Neuronal stem cell (in vitro differentiated cells): ENCODE measurements around the gene PLEKHM3.

ENCODE experiments used
- DNase-seq: peaks from one replicate; pipeline ENCODE4 v3.0.0-alpha.2; 2013; ENCODE audit warnings: low spot score
- H2AFZ ChIP-seq: one replicate; pipeline ENCODE4 v1.6.1; 2013; ENCODE audit warnings: mild to moderate bottlenecking, low read length, inconsistent platforms
- H2AK5ac ChIP-seq: 2 replicates; pipeline ENCODE4 v1.6.1; 2013; ENCODE audit warnings: low read depth, mild to moderate bottlenecking, inconsistent platforms, low read length, moderate library complexity, mixed read lengths
- H2BK120ac ChIP-seq: 2 replicates; pipeline ENCODE4 v1.6.1; 2013; ENCODE audit warnings: low read depth, mild to moderate bottlenecking, inconsistent platforms, low read length, moderate library complexity, mixed read lengths
- H2BK12ac ChIP-seq: one replicate; pipeline ENCODE4 v1.6.1; 2013; ENCODE audit warnings: low read length, inconsistent platforms
- H2BK15ac ChIP-seq: 2 replicates; pipeline ENCODE4 v1.6.1; 2013; ENCODE audit warnings: mild to moderate bottlenecking, low read length, inconsistent platforms, mixed read lengths
- H2BK5ac ChIP-seq: one replicate; pipeline ENCODE4 v1.6.1; 2013; ENCODE audit warnings: inconsistent platforms, mild to moderate bottlenecking, low read length, moderate library complexity
- H3K14ac ChIP-seq: one replicate; pipeline ENCODE4 v1.6.1; 2013; ENCODE audit warnings: low read length, inconsistent platforms
- H3K18ac ChIP-seq: 2 replicates; pipeline ENCODE4 v1.6.1; 2013; ENCODE audit warnings: low read length, inconsistent platforms
- H3K23ac ChIP-seq: 2 replicates; pipeline ENCODE4 v1.6.1; 2013; ENCODE audit warnings: low read depth, mild to moderate bottlenecking, mixed read lengths, low read length, inconsistent platforms; ENCODE audit not compliant: poor library complexity
- H3K27ac ChIP-seq: replicated peaks from 3 replicates; pipeline ENCODE4 v1.5.1; 2013; ENCODE audit warnings: low read length, inconsistent platforms
- H3K27me3 ChIP-seq, 3 experiments: 2 replicates each; pipeline ENCODE4 v1.6.1; 2013; ENCODE audit warnings: low read length in 3 of 3, mild to moderate bottlenecking in 2 of 3, inconsistent platforms in 1 of 3, low read depth in 1 of 3, mixed read lengths in 1 of 3, moderate library complexity in 1 of 3; ENCODE audit not compliant: control insufficient read depth in 3 of 3, insufficient read depth in 3 of 3
- H3K36me3 ChIP-seq, 2 donors: replicated peaks in 1 of 2; 2 replicates each; pipeline ENCODE4 v1.6.1; 2013; ENCODE audit warnings: low read length in 2 of 2; ENCODE audit not compliant: control insufficient read depth in 2 of 2, insufficient read depth in 2 of 2
- H3K4ac ChIP-seq: 2 replicates; pipeline ENCODE4 v1.6.1; 2013; ENCODE audit warnings: inconsistent platforms, mild to moderate bottlenecking, low read length, moderate library complexity
- H3K4me1 ChIP-seq, 2 donors: 1 replicate in 1 of 2; 2 replicates in 1 of 2; pipeline ENCODE4 v1.6.1; 2013; ENCODE audit warnings: low read length in 2 of 2, low read depth in 1 of 2; ENCODE audit not compliant: control insufficient read depth in 2 of 2, insufficient read depth in 1 of 2
- H3K4me2 ChIP-seq: one replicate; pipeline ENCODE4 v1.6.1; 2013; ENCODE audit warnings: mild to moderate bottlenecking, low read length, inconsistent platforms; ENCODE audit not compliant: insufficient read depth, poor library complexity, severe bottlenecking
- H3K4me3 ChIP-seq, 2 donors: 2 replicates each; pipeline ENCODE4 v1.5.1; 2013; ENCODE audit warnings: low read length in 2 of 2, mild to moderate bottlenecking in 2 of 2, inconsistent platforms in 1 of 2, moderate library complexity in 1 of 2
- H3K79me1 ChIP-seq: one replicate; pipeline ENCODE4 v1.6.1; 2013; ENCODE audit warnings: low read depth, mild to moderate bottlenecking, inconsistent platforms, low read length, moderate library complexity
- H3K9ac ChIP-seq: one replicate; pipeline ENCODE4 v1.6.1; 2013; ENCODE audit warnings: mild to moderate bottlenecking, low read depth, low read length, inconsistent platforms; ENCODE audit not compliant: poor library complexity
- H3K9me3 ChIP-seq, 2 donors: replicated peaks in 1 of 2; 2 replicates each; pipeline versions ENCODE3 to v1.6.1; 2013; ENCODE audit warnings: low read length in 2 of 2, mild to moderate bottlenecking in 2 of 2, inconsistent platforms in 1 of 2, low read depth in 1 of 2, mixed read lengths in 1 of 2, moderate library complexity in 1 of 2; ENCODE audit not compliant: control insufficient read depth in 2 of 2, insufficient read depth in 1 of 2
- H4K8ac ChIP-seq: one replicate; pipeline ENCODE4 v1.6.1; 2013; ENCODE audit warnings: low read depth, mild to moderate bottlenecking, inconsistent platforms, low read length, moderate library complexity
- H4K91ac ChIP-seq: one replicate; pipeline ENCODE4 v1.6.1; 2013; ENCODE audit warnings: low read length, low read depth, mild to moderate bottlenecking, inconsistent platforms; ENCODE audit not compliant: poor library complexity
- WGBS, 2 donors: extraction: QIAGEN DNeasy Blood & Tissue Kit; methylation state at CpG; one replicate each; pipeline ENCODE4 v1.1.7; 2013; ENCODE audit warnings: missing lambda C conversion rate in 2 of 2, mixed read lengths in 1 of 2; ENCODE audit not compliant: insufficient read length in 2 of 2, insufficient replicate concordance in 1 of 2; ENCODE audit errors: extremely low coverage in 2 of 2; 5-methylcytosine and 5-hydroxymethylcytosine counted together

Gene PLEKHM3

GRCh38 chr2:208036357-208036756 is 11.0 kb upstream of the PLEKHM3 start:
- H2BK5ac ChIP-seq = no peak overlapping the region
- no CpG with 5 or more reads among the region's 4 CpGs for WGBS, 2 donors
- H2AK5ac ChIP-seq = peak overlapping the region; percentile 47
- no peak overlapping the region for H4K91ac ChIP-seq
- no peak overlapping the region for H2BK15ac ChIP-seq
- H3K9me3 ChIP-seq = no peaks in the 10 kb centered on the region
- no peak overlapping the region for H2BK120ac ChIP-seq
- peak overlapping the region; percentile 49 for H3K18ac ChIP-seq
- peak overlapping the region; percentile 26 for H2AFZ ChIP-seq
- peaks cover 0 to 12% (median 0%) of the 10 kb centered on the region in 3 experiments for H3K27me3 ChIP-seq
- H4K8ac ChIP-seq = no peak overlapping the region
- H3K36me3 ChIP-seq = no peaks in the 10 kb centered on the region
- H3K27ac ChIP-seq = no peak overlapping the region
- H2BK12ac ChIP-seq = no peak overlapping the region
- H3K4me1 ChIP-seq = peaks cover 0 to 7% of the 10 kb centered on the region in 2 donors
- no peak overlapping the region for H3K4me3 ChIP-seq
- no peak overlapping the region for H3K9ac ChIP-seq
- no peaks in the 10 kb centered on the region for H3K79me1 ChIP-seq
- DNase-seq = no peak
- no peak overlapping the region for H3K4me2 ChIP-seq
- H3K14ac ChIP-seq = no peak overlapping the region
- no peak overlapping the region for H3K23ac ChIP-seq
- H3K4ac ChIP-seq = no peak overlapping the region

GRCh38 chr2:208034503-208035140 is 9.3 kb upstream of the PLEKHM3 start:
- DNase-seq = no peak
- no peak overlapping the region for H2BK12ac ChIP-seq

GRCh38 chr2:208033701-208034502 is 8.6 kb upstream of the PLEKHM3 start:
- Histone ChIP-seq H4K91ac (no peak overlapping the region), H2BK5ac (no peak overlapping the region), H2BK120ac (no peak overlapping the region), H3K4me1 (no peaks in the 10 kb centered on the region), H2BK12ac (no peak overlapping the region), H3K18ac (no peak overlapping the region), H3K4ac (no peak overlapping the region), H3K4me2 (no peak overlapping the region), H3K23ac (no peak overlapping the region), H2BK15ac (no peak overlapping the region), H2AFZ (no peak overlapping the region), H3K9ac (no peak overlapping the region), H3K27me3 (peaks cover 0 to 31% (median 0%) of the 10 kb centered on the region in 3 experiments), H3K27ac (no peak overlapping the region), H2AK5ac (no peak overlapping the region), H3K79me1 (no peaks in the 10 kb centered on the region), H3K9me3 (no peaks in the 10 kb centered on the region), H4K8ac (no peak overlapping the region), H3K14ac (no peak overlapping the region), H3K36me3 (no peaks in the 10 kb centered on the region), H3K4me3 (no peak overlapping the region)
- no peak for DNase-seq
- no CpG with 5 or more reads among the region's 4 CpGs for WGBS, 2 donors

More at GRCh38 chr2:208034503-208035140, 9.3 kb upstream of the PLEKHM3 start:
- no peak overlapping the region for H3K4ac ChIP-seq
- peaks cover 0 to 27% (median 0%) of the 10 kb centered on the region in 3 experiments for H3K27me3 ChIP-seq
- H3K9ac ChIP-seq = no peak overlapping the region
- no peaks in the 10 kb centered on the region for H3K9me3 ChIP-seq
- no peak overlapping the region for H2BK120ac ChIP-seq
- no peak overlapping the region for H3K23ac ChIP-seq
- H2BK15ac ChIP-seq = no peak overlapping the region
- no peaks in the 10 kb centered on the region for H3K79me1 ChIP-seq
- H3K4me2 ChIP-seq = no peak overlapping the region
- WGBS, 2 donors = no CpG with 5 or more reads among the region's 4 CpGs
- no peak overlapping the region for H3K4me3 ChIP-seq
- no peaks in the 10 kb centered on the region for H3K36me3 ChIP-seq
- no peak overlapping the region for H3K27ac ChIP-seq
- H3K4me1 ChIP-seq = peaks cover 0 to 3% of the 10 kb centered on the region in 2 donors
- no peak overlapping the region for H3K14ac ChIP-seq
- no peak overlapping the region for H2BK5ac ChIP-seq
- H2AK5ac ChIP-seq = no peak overlapping the region
- no peak overlapping the region for H3K18ac ChIP-seq
- H4K8ac ChIP-seq = no peak overlapping the region
- no peak overlapping the region for H4K91ac ChIP-seq
- H2AFZ ChIP-seq = no peak overlapping the region

DNA sequence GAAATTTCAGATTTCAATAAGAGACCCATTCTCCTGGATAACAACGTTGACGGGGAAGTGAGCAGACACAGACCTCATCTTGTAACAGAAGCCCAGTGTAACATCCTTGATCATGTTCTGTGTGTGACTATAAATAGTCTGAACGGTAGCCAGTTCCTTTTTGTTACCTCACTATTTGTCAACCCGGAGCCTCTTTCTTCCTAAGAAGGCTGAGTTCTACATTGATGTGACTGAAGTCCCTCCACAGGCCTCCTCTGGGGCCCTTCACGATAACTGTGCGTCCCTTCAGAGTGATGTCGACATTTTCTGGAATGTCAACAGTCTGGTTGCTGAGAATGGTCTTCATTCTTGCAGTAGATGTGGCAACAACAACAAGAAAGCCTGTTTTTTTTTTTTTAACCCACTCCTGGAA is 6.3 kb upstream of the PLEKHM3 start:
- no peak for DNase-seq
- Histone ChIP-seq H2BK120ac (no peak overlapping the region), H2AK5ac (no peak overlapping the region), H3K9ac (no peak overlapping the region), H3K4me3 (no peak overlapping the region), H3K27ac (no peak overlapping the region), H4K91ac (no peak overlapping the region), H3K14ac (no peak overlapping the region), H4K8ac (no peak overlapping the region), H2AFZ (peak overlapping the region; percentile 29), H3K36me3 (no peaks in the 10 kb centered on the region), H3K4ac (no peak overlapping the region), H2BK12ac (no peak overlapping the region), H3K4me1 (no peaks in the 10 kb centered on the region), H3K18ac (no peak overlapping the region), H2BK15ac (no peak overlapping the region), H3K27me3 (peaks cover 0 to 31% (median 0%) of the 10 kb centered on the region in 3 experiments), H3K23ac (no peak overlapping the region), H3K4me2 (no peak overlapping the region), H2BK5ac (no peak overlapping the region), H3K9me3 (no peaks in the 10 kb centered on the region), H3K79me1 (no peaks in the 10 kb centered on the region)
- WGBS, 2 donors = no CpG with 5 or more reads among the region's 7 CpGs
